ENCODE measurements around the gene OPN1MW3.
"Not testable (repeated sequence)": the region's sequence is repeated elsewhere in the genome, so short reads cannot be mapped to it uniquely, and the experiment has no call there.

Gene OPN1MW3

DNA sequence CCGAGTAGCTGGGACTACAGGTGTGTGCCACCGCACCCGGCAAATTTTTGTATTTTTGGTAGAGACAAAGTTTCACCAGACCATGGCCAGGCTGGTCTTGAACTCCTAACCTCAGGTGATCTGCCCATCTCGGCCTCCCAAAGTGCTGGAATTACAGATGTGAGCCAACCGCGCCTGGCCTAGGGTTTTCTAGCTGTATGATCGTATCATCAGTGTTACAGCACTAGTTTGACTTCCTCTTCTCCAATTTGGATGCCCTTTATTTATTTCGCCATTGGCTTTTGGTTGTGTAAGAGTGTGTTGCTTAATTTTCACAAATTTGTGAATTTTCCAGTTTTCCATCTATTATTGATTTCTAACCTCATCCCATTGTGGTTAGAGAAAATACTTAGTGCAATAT, 43.4 kb downstream of the OPN1MW3 start:
- H3K4me1 ChIP-seq (ENCODE audit: control insufficient read depth in 1 of 2, insufficient read depth in 2 of 2, low read length in 2 of 2): no peaks in the 10 kb centered on the region
- H3K9me3 ChIP-seq (ENCODE audit: control insufficient read depth in 1 of 2, low read length in 2 of 2): no peaks in the 10 kb centered on the region
- H3K4me3 ChIP-seq (ENCODE audit: low read depth in 1 of 2, low read length in 2 of 2): no peak overlapping the region
- H3K27me3 ChIP-seq (ENCODE audit: low read depth, low read length): no peaks in the 10 kb centered on the region
- H3K36me3 ChIP-seq (ENCODE audit: control insufficient read depth in 1 of 2, insufficient read depth in 2 of 2, low read length in 2 of 2): no peaks in the 10 kb centered on the region
- no peak overlapping the region for H3K27ac ChIP-seq (ENCODE audit: low read length)

DNA sequence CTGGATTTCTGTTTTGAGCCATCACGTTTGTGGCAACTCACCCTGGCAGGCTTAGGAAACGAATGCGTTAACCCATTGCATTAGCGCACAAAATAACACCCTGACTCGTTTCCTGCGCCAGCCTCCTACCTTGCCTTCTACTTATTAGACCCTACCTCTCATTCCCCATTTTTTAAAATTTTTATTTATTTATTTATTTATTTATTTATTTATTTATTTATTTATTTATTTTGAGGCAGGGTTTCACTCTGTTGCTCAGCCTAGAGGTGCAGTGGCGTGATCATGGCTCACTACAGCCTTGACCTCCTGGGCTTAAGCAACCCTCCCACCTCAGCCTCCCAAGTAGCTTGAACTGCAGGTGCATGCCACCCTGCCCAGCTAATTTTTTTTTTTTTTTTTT, 45.6 kb downstream of the OPN1MW3 start:
- not testable (repeated sequence) for H3K4me1 ChIP-seq (ENCODE audit: control insufficient read depth in 1 of 2, insufficient read depth in 2 of 2, low read length in 2 of 2); H3K9me3 ChIP-seq (ENCODE audit: control insufficient read depth in 1 of 2, low read length in 2 of 2); H3K36me3 ChIP-seq (ENCODE audit: control insufficient read depth in 1 of 2, insufficient read depth in 2 of 2, low read length in 2 of 2); H3K27ac ChIP-seq (ENCODE audit: low read length); H3K4me3 ChIP-seq (ENCODE audit: low read depth in 1 of 2, low read length in 2 of 2); H3K27me3 ChIP-seq (ENCODE audit: low read depth, low read length)

DNA sequence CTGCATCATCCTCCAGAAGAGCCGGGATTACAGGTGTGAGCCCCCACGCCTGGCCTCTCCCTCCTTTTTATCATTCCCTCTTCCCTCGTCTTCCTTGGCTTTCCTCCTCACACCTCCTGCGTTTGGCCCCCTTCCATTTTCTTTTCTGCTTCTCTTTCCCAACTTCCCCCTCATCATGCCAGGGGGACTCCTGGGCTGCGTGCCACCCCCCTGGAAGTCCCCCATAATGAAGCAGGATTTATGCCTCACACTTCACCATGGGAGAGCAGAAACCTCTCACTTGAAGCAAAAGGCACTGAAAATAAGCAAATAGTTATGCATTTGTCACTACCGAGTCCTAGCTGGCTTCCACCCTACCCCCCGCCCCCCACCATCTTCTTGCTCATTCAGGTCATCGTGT, 46.1 kb downstream of the OPN1MW3 start:
- peaks cover 0 to 2% of the 10 kb centered on the region in 2 donors for H3K4me1 ChIP-seq (ENCODE audit: control insufficient read depth in 1 of 2, insufficient read depth in 2 of 2, low read length in 2 of 2)
- H3K4me3 ChIP-seq (ENCODE audit: low read depth in 1 of 2, low read length in 2 of 2): no peak overlapping the region
- no peaks in the 10 kb centered on the region for H3K9me3 ChIP-seq (ENCODE audit: control insufficient read depth in 1 of 2, low read length in 2 of 2)

DNA sequence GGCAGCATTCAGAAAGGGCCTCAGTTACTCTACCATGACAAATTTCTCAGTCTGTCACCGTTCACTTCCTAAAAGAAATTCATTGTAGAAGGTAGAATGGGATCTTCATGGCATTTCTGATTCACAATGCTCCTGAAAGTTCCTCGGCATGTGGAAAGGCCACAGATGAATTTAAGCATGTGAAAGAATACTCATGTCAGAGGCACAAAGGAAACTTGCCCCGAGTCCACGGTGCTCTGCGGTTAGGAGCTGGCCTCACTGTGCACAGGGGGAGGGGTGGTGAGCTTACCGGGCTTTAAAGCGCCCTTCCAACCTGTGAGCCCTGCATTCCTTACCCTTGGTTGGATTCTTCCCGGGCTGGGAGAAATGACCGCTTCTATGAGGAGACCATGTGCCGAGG, 47.5 kb downstream of the OPN1MW3 start:
- no peaks in the 10 kb centered on the region for H3K36me3 ChIP-seq (ENCODE audit: control insufficient read depth in 1 of 2, insufficient read depth in 2 of 2, low read length in 2 of 2)
- H3K27ac ChIP-seq (ENCODE audit: low read length): no peak overlapping the region
- H3K4me3 ChIP-seq (ENCODE audit: low read depth in 1 of 2, low read length in 2 of 2): no peak overlapping the region
- H3K4me1 ChIP-seq (ENCODE audit: control insufficient read depth in 1 of 2, insufficient read depth in 2 of 2, low read length in 2 of 2): peaks cover 0 to 3% of the 10 kb centered on the region in 2 donors
- H3K9me3 ChIP-seq (ENCODE audit: control insufficient read depth in 1 of 2, low read length in 2 of 2): no peaks in the 10 kb centered on the region
- no peaks in the 10 kb centered on the region for H3K27me3 ChIP-seq (ENCODE audit: low read depth, low read length)

More for the DNA sequence above, 46.1 kb downstream of the OPN1MW3 start:
- Histone ChIP-seq H3K27ac (ENCODE audit: low read length) (no peak overlapping the region), H3K27me3 (ENCODE audit: low read depth, low read length) (no peaks in the 10 kb centered on the region), H3K36me3 (ENCODE audit: control insufficient read depth in 1 of 2, insufficient read depth in 2 of 2, low read length in 2 of 2) (no peaks in the 10 kb centered on the region)

DNA sequence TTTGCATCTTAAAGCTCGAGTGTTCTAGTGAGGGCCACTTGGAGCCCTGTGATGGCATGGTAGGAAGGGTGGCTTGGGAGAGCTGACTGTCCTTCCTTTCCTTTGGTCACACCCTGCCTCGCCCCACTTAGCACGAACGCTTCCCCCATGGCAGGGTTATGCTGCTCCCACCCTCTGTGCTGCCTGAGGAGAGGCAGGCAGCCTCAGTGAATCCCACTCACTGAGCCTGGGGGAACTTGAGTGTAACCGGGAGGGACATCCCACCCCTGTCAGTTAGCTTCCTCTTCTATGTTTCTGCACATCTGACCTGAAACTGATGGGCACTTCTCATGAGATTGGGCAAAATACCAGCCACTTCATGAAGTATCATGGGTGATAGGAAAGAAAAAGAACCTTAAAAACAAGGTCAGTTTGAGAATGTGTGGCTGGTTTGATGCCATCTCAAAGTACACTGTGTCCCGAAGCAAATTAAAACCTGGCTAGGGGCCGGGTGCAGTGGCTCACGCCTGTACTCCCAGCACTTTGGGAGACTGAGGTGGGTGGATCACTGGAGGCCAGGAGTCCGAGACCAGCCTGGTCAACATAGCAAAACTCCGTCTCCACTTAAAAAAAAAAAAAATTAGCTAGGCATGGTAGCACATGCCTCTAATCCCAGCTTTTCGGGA, 48.3 kb downstream of the OPN1MW3 start:
- Histone ChIP-seq H3K4me3 (ENCODE audit: low read depth in 1 of 2, low read length in 2 of 2) (no peak overlapping the region), H3K27me3 (ENCODE audit: low read depth, low read length) (no peaks in the 10 kb centered on the region), H3K27ac (ENCODE audit: low read length) (no peak overlapping the region), H3K36me3 (ENCODE audit: control insufficient read depth in 1 of 2, insufficient read depth in 2 of 2, low read length in 2 of 2) (no peaks in the 10 kb centered on the region), H3K9me3 (ENCODE audit: control insufficient read depth in 1 of 2, low read length in 2 of 2) (no peaks in the 10 kb centered on the region), H3K4me1 (ENCODE audit: control insufficient read depth in 1 of 2, insufficient read depth in 2 of 2, low read length in 2 of 2) (peaks cover 0 to 3% of the 10 kb centered on the region in 2 donors)

DNA sequence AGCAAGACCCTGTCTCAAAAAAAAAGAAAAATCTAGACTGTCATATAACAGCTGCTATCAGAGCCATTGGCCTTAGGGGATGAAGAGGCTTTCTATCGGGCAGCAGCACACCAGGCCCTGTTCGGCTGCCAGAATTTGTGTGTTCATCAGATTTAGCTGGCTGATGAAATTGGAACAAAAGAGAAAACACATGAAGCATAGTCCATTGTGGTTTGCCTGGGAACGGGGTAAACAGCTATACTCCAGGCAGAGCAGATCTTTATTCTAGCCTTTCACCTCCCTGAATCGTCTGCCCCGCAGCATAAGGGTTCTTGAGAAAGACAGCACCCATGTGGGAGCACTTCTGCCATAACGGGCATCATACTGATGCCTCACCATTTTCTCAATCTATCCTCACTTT, 49.8 kb downstream of the OPN1MW3 start:
- Histone ChIP-seq H3K27me3 (ENCODE audit: low read depth, low read length) (no peaks in the 10 kb centered on the region), H3K36me3 (ENCODE audit: control insufficient read depth in 1 of 2, insufficient read depth in 2 of 2, low read length in 2 of 2) (no peaks in the 10 kb centered on the region), H3K9me3 (ENCODE audit: control insufficient read depth in 1 of 2, low read length in 2 of 2) (no peaks in the 10 kb centered on the region)

DNA sequence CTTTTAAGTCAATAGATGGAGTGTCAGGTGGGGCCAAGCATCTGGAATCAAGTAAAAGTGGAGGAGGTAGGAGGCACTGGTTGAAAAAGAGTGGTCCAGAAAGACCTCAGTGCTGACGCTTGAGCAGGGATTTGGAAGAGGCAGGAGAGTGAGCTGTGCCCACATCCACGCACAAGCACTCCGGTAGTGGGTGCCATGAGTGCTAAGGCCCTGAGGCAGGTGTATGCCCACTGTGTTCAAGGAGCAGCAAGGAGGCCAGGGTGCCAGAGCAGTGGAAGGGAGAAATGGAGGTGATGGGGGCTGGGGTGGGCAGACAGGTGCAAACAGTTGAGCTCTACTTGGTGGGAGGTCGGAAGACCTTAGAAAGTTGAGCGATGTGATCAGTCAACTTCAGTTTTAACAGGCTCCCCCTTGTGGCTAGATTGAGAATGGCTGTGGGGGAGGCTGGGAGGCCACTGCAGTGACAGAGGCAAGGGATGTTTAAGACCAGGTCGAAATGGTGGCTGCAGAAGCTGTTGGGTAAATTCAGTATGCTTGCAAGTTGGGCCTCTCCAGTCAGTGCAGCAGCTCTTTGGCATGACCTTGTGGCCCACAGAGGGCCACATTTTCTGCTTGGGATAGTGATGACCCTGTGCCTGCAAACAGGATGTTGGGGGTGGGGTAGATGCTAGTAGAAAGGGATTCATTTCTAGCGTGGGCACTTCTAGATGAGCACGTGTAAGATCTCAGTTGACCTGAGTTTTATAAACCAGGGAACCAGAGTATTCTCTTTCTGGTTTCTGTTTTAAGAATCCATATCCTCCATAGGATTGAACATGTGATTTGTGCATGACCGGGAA, 50.9 kb downstream of the OPN1MW3 start:
- H3K4me1 ChIP-seq (ENCODE audit: control insufficient read depth in 1 of 2, insufficient read depth in 2 of 2, low read length in 2 of 2): peaks cover 0 to 3% of the 10 kb centered on the region in 2 donors
- H3K27me3 ChIP-seq (ENCODE audit: low read depth, low read length): no peaks in the 10 kb centered on the region
- H3K36me3 ChIP-seq (ENCODE audit: control insufficient read depth in 1 of 2, insufficient read depth in 2 of 2, low read length in 2 of 2): no peaks in the 10 kb centered on the region
- H3K9me3 ChIP-seq (ENCODE audit: control insufficient read depth in 1 of 2, low read length in 2 of 2): no peaks in the 10 kb centered on the region
- H3K4me3 ChIP-seq (ENCODE audit: low read depth in 1 of 2, low read length in 2 of 2): no peak overlapping the region
- H3K27ac ChIP-seq (ENCODE audit: low read length): no peak overlapping the region

More for the DNA sequence above, 49.8 kb downstream of the OPN1MW3 start:
- Histone ChIP-seq H3K27ac (ENCODE audit: low read length) (no peak overlapping the region), H3K4me1 (ENCODE audit: control insufficient read depth in 1 of 2, insufficient read depth in 2 of 2, low read length in 2 of 2) (peaks cover 0 to 3% of the 10 kb centered on the region in 2 donors), H3K4me3 (ENCODE audit: low read depth in 1 of 2, low read length in 2 of 2) (no peak overlapping the region)

DNA sequence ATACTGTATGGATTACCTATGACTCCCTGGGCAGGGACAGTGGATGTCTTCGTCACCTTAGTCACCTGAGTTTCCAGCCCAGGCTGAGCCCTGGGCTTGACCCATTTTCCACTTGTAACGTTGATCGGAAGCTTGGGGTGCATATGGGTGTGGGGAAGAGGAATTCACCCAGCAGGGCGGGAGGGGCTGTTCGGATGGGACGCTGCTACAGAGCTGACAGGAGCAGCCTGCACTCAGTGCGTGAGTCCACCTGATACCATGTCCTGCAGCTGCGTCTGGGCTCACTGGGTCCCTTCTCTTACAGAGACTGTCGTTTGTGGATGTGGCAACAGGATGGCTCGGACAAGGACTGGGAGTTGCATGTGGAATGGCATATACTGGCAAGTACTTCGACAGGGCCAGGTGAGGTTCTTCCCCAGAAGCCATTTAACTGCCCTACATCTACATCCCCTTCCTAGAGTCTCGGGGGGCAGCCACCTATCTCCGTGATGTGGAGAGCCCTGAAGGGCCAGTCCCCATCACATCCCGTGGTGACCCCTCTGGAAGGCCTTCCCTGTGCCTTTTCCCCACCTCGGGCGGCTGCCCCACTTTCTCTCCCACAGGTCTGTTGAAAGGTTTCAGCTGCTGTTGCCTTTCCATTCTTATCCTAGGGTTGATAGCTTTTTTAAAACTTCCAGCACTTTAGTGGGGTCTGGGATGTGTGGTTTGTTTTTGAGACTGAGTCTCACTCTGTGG, 51.8 kb downstream of the OPN1MW3 start:
- Histone ChIP-seq H3K27ac (ENCODE audit: low read length) (no peak overlapping the region), H3K9me3 (ENCODE audit: control insufficient read depth in 1 of 2, low read length in 2 of 2) (no peaks in the 10 kb centered on the region), H3K27me3 (ENCODE audit: low read depth, low read length) (no peaks in the 10 kb centered on the region), H3K36me3 (ENCODE audit: control insufficient read depth in 1 of 2, insufficient read depth in 2 of 2, low read length in 2 of 2) (no peaks in the 10 kb centered on the region), H3K4me3 (ENCODE audit: low read depth in 1 of 2, low read length in 2 of 2) (no peak overlapping the region), H3K4me1 (ENCODE audit: control insufficient read depth in 1 of 2, insufficient read depth in 2 of 2, low read length in 2 of 2) (peaks cover 0 to 3% of the 10 kb centered on the region in 2 donors)

DNA sequence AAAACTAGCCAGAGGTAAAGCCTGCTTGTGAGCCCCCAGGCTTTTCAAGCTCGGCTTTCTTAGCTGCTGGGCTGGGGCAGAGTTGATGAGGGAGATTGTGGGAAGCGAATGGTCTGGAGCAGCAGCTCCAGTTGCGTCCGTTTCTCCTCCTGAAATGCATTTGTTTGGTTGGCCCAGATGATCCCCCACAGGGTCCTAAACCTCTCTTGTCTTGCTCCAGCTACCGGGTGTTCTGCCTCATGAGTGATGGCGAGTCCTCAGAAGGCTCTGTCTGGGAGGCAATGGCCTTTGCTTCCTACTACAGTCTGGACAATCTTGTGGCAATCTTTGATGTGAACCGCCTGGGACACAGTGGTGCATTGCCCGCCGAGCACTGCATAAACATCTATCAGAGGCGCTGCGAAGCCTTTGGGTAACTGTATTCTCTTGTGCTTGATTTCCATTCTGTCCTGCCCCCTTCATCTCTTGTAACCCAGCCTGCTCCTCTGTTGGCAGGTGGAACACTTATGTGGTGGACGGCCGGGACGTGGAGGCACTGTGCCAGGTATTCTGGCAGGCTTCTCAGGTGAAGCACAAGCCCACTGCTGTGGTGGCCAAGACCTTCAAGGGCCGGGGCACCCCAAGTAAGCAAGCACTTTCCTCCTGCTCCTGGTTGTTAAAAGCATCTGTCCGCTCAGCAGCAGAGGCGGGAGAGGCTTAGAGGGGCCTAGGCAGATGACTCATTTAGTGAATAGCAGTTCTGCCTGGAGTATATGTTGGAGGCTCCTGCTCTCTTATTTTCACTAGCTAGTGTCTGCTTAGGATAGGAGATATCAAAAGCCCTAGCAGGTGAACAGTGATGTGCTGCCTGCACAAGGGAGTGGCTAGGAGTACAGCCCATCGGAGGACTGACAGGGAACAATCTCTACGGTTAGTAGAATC, 53.5 kb downstream of the OPN1MW3 start:
- H3K4me1 ChIP-seq (ENCODE audit: control insufficient read depth in 1 of 2, insufficient read depth in 2 of 2, low read length in 2 of 2): peaks cover 0 to 3% of the 10 kb centered on the region in 2 donors
- no peak overlapping the region for H3K4me3 ChIP-seq (ENCODE audit: low read depth in 1 of 2, low read length in 2 of 2)
- H3K9me3 ChIP-seq (ENCODE audit: control insufficient read depth in 1 of 2, low read length in 2 of 2): no peaks in the 10 kb centered on the region
- H3K27me3 ChIP-seq (ENCODE audit: low read depth, low read length): no peaks in the 10 kb centered on the region
- no peak overlapping the region for H3K27ac ChIP-seq (ENCODE audit: low read length)
- no peaks in the 10 kb centered on the region for H3K36me3 ChIP-seq (ENCODE audit: control insufficient read depth in 1 of 2, insufficient read depth in 2 of 2, low read length in 2 of 2)

DNA sequence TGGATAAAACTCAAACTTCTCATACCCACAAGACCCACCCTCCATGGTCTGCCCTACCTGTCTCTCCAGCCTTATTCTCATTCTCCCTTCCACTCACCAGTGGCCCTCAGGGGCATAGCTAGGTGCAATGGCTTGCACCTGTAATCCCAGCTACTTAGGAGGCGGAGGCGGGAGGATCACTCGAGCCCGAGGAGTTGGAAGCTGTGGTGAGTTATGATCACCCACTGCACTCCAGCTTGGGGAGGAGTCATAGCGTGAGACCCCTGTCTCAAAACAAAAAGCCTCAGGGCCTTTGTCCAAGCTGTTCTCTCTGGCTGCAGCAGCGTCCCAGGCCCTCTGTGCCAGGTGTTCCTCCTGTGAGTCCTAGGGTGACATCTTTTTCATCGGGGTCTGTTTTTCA, 54.7 kb downstream of the OPN1MW3 start:
- H3K4me3 ChIP-seq (ENCODE audit: low read depth in 1 of 2, low read length in 2 of 2): no peak overlapping the region
- no peaks in the 10 kb centered on the region for H3K36me3 ChIP-seq (ENCODE audit: control insufficient read depth in 1 of 2, insufficient read depth in 2 of 2, low read length in 2 of 2)
- H3K27me3 ChIP-seq (ENCODE audit: low read depth, low read length): no peaks in the 10 kb centered on the region
- H3K9me3 ChIP-seq (ENCODE audit: control insufficient read depth in 1 of 2, low read length in 2 of 2): no peaks in the 10 kb centered on the region
- peaks cover 0 to 3% of the 10 kb centered on the region in 2 donors for H3K4me1 ChIP-seq (ENCODE audit: control insufficient read depth in 1 of 2, insufficient read depth in 2 of 2, low read length in 2 of 2)
- H3K27ac ChIP-seq (ENCODE audit: low read length): no peak overlapping the region

Measured in muscle layer of duodenum (tissue), 2 donors.